ENCODE results near the gene ATP5ME.
"Not testable (repeated sequence)": the region's sequence is repeated elsewhere in the genome, so short reads cannot be mapped to it uniquely, and the experiment has no call there.

The ATP5ME gene

DNA sequence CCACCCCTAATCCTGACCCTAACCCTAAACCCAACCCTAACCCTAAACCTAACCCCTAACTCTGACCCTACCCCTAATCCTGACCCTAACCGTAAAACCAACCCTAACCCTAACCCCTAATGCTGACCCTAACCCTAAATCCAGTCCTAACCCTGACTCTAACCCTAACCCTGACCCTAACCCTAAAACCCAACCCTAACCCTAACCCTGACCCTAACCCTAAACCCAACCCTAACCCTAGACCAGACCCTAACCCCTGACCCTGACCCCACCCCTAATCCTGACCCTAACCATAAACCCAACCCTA lies 30.8 kb upstream of the ATP5ME start:
- no peak for DNase-seq (ENCODE audit: low spot score)

DNA sequence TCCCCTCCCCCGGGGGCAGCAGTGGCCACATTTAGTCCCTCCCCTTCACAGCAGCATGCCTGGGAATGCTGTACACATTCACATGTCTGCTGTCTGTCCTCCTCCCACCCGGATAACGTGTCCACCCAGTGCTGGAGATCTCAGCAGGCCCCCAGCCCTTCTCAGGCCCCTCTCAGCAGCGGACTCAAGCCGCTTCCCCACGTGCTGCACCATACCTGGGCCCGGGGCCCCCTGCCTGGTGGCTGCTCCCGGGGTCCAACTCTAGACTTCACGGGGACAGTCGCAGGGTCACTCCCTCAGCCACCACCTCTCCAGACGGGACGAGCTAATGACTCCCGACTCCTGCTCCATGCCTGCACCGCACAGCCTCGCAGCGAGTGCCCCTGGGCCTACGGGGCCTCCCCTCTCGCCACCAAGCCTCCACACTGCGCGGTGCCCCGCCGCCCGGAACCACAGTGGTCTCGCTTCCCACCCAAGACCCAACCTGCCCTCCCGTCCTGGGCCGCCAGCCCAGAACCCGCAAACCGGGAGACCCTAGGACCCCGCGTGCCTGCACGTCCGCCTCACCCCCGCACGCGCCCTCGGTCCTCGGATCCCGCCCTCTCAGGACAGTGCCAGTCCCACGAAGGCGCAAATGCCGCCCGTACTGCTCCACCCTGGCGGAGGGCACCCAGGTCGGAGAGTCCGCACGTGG lies 30.3 kb upstream of the ATP5ME start:
- no peak for DNase-seq (ENCODE audit: low spot score)

DNA sequence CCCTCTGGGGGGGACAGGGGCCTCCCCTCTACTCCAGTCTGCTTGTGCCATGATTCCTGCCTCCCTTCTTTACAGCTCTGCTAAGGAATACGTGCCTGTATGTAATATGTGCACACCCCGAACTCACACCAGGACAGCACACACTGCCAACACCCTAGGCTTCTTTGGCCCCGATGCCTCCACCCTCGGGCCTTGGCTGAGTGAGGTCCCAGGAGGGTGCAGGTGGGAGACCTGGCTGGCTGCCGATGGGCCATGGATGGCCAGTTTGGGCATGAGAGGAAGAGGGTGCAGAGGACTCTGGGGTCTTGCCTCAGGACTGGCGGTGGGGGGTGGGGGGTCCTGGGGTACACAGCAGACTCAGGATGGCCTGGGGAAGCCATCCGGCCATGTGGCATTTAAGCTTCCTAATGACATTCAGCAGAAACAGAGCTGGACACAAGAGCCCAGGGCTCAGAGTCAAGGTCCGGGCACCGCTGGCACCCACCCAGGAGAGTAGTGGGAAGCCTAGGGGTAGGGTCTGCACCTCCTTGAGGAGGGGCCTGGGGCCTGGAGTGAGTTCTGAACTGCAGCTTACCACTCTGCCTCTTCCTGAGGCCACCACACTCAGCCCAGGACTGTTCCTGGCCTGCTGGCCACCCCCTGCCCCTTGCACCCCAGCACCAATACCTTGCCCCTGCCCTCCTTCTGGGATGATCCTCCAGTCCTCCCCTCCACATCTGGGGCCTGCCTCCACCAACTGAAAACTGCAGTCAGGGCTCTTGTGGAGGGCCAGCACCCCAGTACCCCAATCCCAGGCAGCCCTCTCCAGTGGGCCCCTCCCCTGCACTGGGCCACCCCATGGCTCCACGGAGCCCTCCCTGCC lies 29.5 kb upstream of the ATP5ME start:
- no peak for DNase-seq (ENCODE audit: low spot score)

- no peak for DNase-seq (ENCODE audit: low spot score)
Observed at GRCh38 chr4:702618-703048, 28.6 kb upstream of the ATP5ME start.

GRCh38 chr4:700587-701264 lies 26.6 kb upstream of the ATP5ME start:
- DNase-seq (ENCODE audit: low spot score): no peak

- DNase-seq (ENCODE audit: low spot score): no peak
Observed at GRCh38 chr4:699816-700580, 25.9 kb upstream of the ATP5ME start.

GRCh38 chr4:694341-694940 lies 20.4 kb upstream of the ATP5ME start:
- not testable (repeated sequence) for DNase-seq (ENCODE audit: low spot score)

DNA sequence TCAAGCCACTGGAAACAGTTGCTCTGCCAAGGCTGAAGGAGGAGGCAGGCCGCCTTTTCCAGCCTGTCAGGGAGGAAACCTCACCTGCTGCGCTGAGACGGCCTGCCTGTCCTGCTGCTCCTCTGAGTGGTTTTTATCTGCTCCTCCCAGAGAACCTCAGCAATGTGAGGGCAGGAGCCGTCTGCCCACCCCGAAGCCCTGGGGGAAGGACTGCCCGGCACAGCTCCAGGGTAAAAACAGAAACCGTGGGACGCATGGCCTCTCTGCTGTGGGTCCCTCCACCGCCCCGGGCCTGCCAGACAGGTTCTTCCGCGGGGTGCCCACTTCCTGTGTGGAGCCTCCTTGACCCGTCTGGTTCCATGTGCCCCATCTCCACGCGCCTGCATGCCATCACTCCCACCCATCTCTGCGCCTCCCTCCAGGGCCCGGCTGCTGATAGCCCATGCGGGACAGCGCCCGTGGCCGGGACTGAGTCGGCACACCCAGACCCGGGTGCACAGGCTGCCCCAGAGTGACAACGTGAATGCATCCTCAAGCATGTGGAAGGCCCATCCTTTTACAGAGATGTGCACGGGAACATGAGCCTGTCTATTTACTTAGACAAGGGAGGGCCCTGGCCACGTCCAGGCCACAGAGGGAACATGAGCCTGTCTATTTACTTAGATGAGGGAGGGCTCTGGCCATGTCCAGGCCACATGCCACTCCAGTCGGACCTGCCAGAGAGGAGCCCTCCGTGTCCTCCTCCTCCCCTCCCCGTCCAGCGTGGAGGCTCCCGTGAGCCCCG lies 18.9 kb upstream of the ATP5ME start:
- no peak for DNase-seq (ENCODE audit: low spot score)

DNA sequence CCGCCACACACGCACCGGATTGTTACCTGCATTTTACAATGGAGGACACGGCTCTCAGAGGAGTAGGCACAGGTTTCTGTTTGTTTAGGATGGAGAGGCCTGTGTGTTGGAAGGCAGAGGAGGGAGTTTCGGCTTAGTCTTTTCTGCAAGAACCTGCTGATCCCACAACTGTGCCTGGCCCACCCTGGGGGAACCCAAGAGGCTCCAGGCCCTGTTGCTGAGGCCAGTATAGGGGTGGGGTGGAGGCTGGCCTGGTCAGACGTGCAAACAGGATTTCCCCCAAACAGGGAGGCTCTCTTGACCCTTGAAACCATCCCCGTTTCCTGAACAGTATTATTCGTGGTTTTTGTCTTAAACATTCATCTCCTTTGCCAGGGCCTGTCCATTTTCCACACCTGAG lies 15.6 kb upstream of the ATP5ME start:
- no peak for DNase-seq (ENCODE audit: low spot score)

GRCh38 chr4:688854-689681 lies 15.0 kb upstream of the ATP5ME start, which contains the start of gene SLC49A3:
SLC49A3 (minus strand) TSS chr4:689151; CDS start chr4:689127, 24 bp downstream.
- DNase-seq (ENCODE audit: low spot score): peak; percentile 64

DNA sequence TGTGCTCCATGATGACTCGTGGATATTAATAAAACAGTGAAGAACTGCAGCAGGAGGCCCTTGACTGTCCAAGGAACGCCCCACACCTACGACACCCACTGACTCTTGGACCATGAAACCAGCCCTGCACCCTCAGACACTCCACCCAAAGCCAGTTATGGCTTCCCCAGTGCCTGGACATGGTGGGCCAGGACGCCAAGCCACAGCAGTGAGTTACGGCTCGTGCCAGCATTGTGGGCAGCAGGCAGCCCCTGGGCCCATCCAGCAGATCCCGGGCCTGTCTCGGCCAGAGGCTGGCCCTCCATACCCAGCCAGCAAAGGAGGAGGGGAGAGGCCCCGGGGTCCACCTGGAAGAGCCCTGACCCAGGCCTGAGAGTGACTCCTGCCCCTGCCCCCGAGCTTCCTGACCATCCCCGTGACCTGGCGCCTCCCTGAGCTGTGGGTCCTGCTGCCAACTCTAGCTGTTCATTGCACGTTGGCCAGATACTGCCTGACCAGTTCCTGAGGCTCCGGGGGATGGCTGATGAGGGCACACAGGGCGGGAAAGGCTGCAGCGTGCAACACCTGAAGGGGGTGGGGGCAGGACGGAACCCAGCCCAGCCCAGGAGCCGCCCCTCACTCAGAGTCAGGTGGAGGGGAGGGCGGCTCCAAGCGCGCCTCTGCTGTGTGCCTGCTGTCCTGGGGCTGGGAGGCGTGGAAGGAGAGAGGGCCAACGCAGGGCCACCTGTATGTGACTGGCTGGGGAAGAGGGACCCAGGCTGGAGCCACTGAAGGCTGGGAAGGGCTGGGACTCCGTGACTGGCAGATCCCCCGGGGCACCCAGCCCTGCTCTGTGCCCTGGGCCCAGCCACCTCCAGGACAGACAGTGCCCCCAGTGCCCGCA lies 14.1 kb upstream of the ATP5ME start:
- DNase-seq (ENCODE audit: low spot score): no peak

DNA sequence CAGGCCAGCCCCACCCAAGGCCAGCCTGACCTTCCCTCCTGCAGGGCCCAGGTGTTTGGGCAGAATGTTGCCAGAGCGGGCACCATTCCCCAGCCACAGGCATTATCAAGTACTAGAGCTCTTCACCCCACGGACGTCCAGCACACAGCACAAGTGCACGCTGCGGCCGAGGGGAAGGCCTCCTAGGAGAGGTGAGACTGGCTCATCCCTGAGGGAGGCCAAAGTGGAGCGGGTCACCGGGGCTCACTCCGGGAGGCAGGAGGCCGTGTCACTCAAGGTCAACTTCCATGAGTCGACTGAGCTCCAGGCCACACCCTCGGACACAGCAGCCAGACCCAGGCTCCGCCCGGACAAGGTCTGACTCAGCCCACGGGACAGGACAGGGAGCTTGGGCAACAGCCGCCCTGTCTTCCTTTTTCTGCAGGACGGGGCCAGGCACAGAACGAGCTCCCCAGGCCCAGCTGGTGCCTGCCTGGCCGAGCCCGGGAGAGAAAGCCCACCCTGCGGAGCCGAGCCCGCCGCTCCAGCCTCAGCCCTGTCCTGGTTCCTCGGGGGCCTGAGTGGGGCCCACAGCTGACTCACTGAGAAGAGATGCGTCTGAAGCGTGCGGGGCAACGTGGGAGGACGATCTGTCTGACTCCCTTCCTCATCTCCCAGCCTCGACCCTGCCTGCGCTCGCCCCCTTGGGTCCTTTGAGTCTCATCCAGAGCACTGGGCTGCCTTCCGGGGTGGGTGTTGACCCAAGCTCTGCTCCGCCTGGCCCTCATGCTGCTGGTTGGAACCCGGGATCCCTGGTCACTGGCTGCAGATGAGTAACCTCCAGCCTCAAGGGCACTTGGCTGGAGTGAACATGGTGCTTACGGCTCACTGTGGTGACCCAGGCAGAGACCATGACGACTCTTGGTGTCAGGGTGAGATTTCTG lies 13.2 kb upstream of the ATP5ME start:
- DNase-seq (ENCODE audit: low spot score): peak; percentile 97

DNA sequence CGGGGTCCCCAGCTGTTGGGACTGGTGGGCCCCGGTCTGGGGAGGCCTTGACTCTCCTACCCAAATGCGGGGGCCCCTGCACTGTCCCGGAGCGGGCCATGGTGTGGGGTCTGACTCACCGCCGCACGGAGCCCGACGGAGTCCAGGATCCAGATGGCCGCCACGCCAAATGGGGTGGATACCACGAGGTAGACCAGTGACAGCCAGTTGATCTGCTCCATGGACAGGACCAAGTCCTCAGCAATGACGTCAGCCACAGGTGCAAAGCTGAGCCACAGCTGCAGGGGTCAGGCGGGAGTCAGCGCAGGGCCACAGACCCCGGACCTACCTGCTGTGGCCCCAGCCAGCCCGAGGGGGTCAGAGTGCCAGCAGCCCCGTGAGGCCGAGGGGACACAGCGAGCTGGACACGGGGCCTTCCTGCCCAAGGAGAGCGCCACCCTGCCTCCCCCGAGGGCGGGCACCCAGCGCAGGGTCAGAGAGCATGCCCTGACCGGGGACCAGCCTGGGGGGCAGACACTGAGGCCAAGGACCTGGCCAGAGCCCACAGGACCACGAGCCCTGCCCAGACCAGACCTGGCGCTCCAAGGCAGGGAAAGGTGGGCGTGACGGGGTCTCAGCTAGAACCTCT lies 12.5 kb upstream of the ATP5ME start:
- no peak for DNase-seq (ENCODE audit: low spot score)

GRCh38 chr4:685679-686412 lies 11.8 kb upstream of the ATP5ME start:
- DNase-seq (ENCODE audit: low spot score): no peak

GRCh38 chr4:684623-685327 lies 10.7 kb upstream of the ATP5ME start:
- no peak for DNase-seq (ENCODE audit: low spot score)

Measured in AG20443 (cell line).